Lower lobe of right lung (tissue), 2 donors: ENCODE results near the gene DAGLA. TPM values are rescaled to one million over a fixed set of nuclear protein-coding genes. Genes with fewer than 3 reads are reported as not detected.
A peak's percentile ranks its signal among the peaks of the same experiment; 100 is the strongest.

Experiments
- ATAC-seq, 2 donors: fragments of 200-7000 bp; cut with Tn5 transposase; one replicate each; pipeline ENCODE4 v1.9.1; 2020 to 2022; ENCODE audit warnings: mild to moderate bottlenecking in 2 of 2, moderate library complexity in 2 of 2
- DNase-seq: peaks from one replicate; pipeline ENCODE4 v3.0.0-alpha.2; 2020
- H3K27ac ChIP-seq: fragments of 200-600 bp; one replicate; pipeline ENCODE4 v1.8.0; 2022
- H3K27me3 ChIP-seq: fragments of 200-600 bp; one replicate; pipeline ENCODE4 v1.8.0; 2022; ENCODE audit warnings: low read depth
- H3K36me3 ChIP-seq: fragments of 200-600 bp; one replicate; pipeline ENCODE4 v1.8.0; 2022; ENCODE audit warnings: mild to moderate bottlenecking
- H3K4me1 ChIP-seq: fragments of 200-600 bp; one replicate; pipeline ENCODE4 v1.8.0; 2022
- H3K4me3 ChIP-seq: fragments of 200-600 bp; one replicate; pipeline ENCODE4 v1.8.0; 2022; ENCODE audit warnings: mild to moderate bottlenecking
- H3K9me3 ChIP-seq: fragments of 200-600 bp; one replicate; pipeline ENCODE4 v1.8.0; 2022
- intact Hi-C: fragments of 100-400 bp; cut with DNase I; formaldehyde crosslinking; loops from one replicate; pipeline ENCODE4 v1.11.0; 2022
- total RNA-seq: library from RNA; stranded (reverse); fragmentation: NEBNext Ultra II Directional; extraction: Animal tissue kit (Norgen Biotek cat#: 25700); gene quantifications from one replicate; pipeline ENCODE4 v1.2.1, GENCODE V29; 2021
- TF ChIP-seq, protein P1 (sequence below): fragments of 200-600 bp; IDR thresholded peaks from one replicate; pipeline ENCODE4 v1.8.0; 2022; ENCODE audit warnings: antibody characterized with exemption, mild to moderate bottlenecking
- donor health status: DM: no; HTN: yes; CAD: no; lungs with severe emphysema.

DAGLA gene
- total RNA-seq, 1 donor from 2014 or later = 7.1 TPM

DNA sequence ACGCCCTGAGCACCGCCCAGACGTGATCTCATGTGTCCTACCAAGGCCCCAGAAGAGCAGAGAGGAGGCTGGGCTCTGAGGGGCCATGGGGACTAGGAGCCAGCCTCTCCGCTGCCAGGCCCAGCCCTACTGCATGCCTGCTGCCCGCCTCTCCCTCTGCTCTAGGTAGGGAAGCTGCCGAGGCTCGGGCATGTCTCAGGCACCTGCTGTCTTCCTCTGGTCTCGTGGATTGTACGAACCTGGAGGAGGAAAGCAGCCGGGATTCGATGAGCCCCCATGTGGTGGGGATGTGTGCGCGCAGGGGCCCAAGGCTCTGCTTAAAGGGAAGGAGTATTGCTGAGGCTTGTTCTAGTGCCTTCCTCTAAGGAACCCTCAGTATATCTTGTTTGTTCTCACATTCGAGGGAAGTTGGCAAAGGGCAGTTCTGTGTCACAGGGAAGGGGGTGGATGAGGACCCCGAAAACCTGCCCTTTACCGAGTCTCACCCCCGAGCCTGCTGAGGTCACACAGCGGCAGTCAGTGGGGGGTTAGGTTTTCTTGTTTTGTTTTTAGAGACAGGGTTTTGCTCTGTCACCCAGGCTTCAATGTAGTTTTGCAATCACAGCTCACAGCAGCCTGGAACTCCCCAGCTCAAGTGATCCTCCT, 21.2 kb downstream of the DAGLA start:
- Histone ChIP-seq H3K27me3 (no peaks in the 10 kb centered on the region), H3K27ac (peak overlapping the region; percentile 21), H3K36me3 (no peaks in the 10 kb centered on the region), H3K4me1 (peaks cover 65% of the 10 kb centered on the region), H3K4me3 (no peak overlapping the region), H3K9me3 (no peaks in the 10 kb centered on the region)
- TF ChIP-seq, protein P1, sequence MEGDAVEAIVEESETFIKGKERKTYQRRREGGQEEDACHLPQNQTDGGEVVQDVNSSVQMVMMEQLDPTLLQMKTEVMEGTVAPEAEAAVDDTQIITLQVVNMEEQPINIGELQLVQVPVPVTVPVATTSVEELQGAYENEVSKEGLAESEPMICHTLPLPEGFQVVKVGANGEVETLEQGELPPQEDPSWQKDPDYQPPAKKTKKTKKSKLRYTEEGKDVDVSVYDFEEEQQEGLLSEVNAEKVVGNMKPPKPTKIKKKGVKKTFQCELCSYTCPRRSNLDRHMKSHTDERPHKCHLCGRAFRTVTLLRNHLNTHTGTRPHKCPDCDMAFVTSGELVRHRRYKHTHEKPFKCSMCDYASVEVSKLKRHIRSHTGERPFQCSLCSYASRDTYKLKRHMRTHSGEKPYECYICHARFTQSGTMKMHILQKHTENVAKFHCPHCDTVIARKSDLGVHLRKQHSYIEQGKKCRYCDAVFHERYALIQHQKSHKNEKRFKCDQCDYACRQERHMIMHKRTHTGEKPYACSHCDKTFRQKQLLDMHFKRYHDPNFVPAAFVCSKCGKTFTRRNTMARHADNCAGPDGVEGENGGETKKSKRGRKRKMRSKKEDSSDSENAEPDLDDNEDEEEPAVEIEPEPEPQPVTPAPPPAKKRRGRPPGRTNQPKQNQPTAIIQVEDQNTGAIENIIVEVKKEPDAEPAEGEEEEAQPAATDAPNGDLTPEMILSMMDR = peak; percentile 20
- DNase-seq (no peak), ATAC-seq (peak; percentile 4 to 20)
- intact Hi-C loops = no loop called here

DNA sequence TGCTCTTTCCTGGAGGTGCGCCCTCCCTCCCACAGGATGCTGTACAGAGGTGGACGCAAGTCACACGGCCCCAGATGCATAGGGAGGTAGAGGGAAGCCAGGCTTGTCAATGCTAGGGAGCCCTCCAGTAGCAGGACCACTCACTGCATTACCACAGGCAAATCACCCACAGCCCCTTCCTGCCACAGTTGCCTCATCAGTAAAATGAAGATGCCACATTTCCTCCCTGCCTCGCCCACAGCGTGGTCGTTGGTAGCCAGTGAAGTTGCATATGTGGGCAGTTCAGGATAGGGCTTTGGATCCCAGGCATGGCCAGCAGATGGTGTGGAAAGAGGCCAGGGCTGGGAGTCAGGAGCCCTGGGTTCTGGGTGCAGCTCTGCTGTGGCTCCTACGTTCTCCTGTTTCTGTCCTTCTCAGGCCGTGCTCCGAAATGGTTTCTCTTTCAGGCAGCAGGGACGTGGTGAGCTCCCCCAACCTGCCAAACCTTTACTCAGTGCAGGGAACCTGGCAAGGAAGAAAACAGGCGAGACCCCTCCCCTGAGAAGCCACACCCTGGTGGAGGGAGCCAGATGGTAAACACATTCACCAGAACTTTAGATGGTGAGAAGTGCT, 22.6 kb downstream of the DAGLA start:
- Histone ChIP-seq H3K4me3 (no peak overlapping the region), H3K36me3 (no peaks in the 10 kb centered on the region), H3K27me3 (no peaks in the 10 kb centered on the region), H3K4me1 (peaks cover 51% of the 10 kb centered on the region), H3K27ac (no peak overlapping the region), H3K9me3 (no peaks in the 10 kb centered on the region)
- ATAC-seq (no peak), DNase-seq (no peak)
- intact Hi-C loops = no loop called here
- TF ChIP-seq, protein P1 = no peak

DNA sequence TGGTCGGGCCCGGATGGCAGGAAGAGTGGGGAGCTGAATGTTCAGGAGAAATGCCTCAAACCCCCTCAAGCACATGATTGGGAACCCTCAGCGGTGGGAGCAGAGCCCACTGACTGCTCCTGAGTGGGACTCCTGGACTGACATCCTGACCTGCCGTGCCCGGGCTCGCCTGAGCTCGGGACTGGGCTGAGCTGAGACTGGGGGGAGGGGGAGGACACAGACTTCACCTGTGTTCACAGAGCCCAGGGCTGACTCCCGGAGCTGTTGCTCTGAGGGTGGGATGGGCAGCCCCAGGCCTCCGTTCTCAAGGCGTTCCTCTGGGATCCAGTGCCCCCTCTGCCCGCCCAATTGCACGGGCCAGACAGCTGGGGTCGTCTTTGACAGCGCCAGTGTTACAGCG, 24.6 kb downstream of the DAGLA start:
- DNase-seq (no peak), ATAC-seq (no peak)
- H3K27ac ChIP-seq = no peak overlapping the region

DNA sequence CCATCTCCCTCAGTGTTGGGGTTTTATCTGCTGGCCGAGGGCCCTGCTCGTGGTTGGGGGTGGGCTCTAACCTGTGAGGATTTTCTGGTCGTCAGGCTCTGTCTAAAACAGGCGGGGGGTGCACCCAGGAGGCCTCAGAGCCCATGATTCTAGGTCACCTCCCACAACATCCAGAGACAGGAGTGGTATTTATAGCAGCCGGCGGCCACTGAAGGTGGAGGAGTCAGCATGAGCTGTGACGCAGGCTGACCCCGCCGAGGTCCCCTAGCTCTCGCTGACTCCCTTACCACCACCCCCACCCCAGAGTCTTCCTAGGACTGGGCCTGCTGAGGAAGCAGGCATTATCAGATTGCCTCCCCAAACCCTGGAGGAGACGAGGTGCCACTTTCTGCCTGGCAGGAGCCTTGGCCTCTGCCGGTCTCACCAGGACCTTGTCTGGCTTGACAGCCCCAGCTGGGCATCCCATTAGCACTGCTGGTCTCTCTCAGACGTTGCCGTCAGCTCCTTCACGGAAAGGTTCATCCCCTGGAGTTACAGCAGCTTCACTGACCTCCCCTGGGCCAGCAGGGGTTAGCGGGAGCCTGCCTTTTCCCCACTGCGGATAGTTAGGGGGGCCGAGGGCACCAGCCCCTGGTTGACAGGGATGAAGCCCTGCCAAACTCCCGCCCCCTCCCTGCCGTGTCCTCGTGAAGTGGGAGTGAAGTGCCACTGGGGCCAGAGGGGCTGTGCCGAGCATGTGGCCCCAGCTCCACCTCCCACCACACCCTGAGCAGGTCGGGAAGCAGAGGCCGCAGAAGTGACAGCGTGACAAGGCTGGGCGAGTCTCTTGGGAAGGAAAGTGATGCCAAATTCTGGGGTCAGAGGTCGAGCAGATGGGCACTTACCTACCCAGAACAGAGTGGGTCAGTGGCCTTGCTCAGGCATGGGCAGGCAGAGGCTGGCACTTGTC, 26.5 kb downstream of the DAGLA start:
- intact Hi-C loops = no loop called here
- no peaks in the 10 kb centered on the region for H3K36me3 ChIP-seq

More for the DNA sequence above, 24.6 kb downstream of the DAGLA start:
- H3K9me3 ChIP-seq = no peaks in the 10 kb centered on the region
- no peaks in the 10 kb centered on the region for H3K27me3 ChIP-seq
- intact Hi-C loops = no loop called here
- H3K4me3 ChIP-seq = no peak overlapping the region
- H3K4me1 ChIP-seq = peaks cover 30% of the 10 kb centered on the region
- no peaks in the 10 kb centered on the region for H3K36me3 ChIP-seq
- TF ChIP-seq, protein P1 = no peak

DNA sequence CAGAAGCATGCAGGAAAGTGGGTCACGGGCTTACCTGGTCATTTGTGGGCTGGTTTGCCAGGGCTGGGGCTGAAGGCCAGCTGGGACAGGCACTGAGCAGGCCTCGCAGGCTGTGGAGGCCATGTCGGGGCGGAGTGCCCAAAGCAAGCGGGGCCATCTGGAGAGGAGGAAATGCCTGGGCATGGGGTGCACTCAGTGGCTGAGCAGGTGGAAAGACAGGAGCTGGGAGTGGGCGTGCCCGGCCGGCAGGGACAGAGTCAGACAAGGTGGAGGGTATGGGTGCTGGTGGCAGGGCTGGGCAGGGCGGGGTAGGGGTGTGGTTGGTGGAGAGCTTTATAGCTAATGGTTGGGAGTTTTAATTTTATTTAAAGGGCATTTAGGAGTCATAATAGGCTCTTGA, 27.4 kb downstream of the DAGLA start:
- peak in 1 of 2 donors; percentile 14 for ATAC-seq
- intact Hi-C loops = no loop called here

More for the DNA sequence above, 26.5 kb downstream of the DAGLA start:
- no peak overlapping the region for H3K4me3 ChIP-seq
- H3K27ac ChIP-seq = no peak overlapping the region
- DNase-seq (no peak), ATAC-seq (no peak)
- TF ChIP-seq, protein P1 = no peak
- H3K9me3 ChIP-seq = no peaks in the 10 kb centered on the region
- H3K27me3 ChIP-seq = no peaks in the 10 kb centered on the region
- peaks cover 11% of the 10 kb centered on the region for H3K4me1 ChIP-seq

More for the DNA sequence above, 27.4 kb downstream of the DAGLA start:
- no peaks in the 10 kb centered on the region for H3K27me3 ChIP-seq
- no peaks in the 10 kb centered on the region for H3K36me3 ChIP-seq
- H3K9me3 ChIP-seq = no peaks in the 10 kb centered on the region
- H3K27ac ChIP-seq = no peak overlapping the region
- TF ChIP-seq, protein P1 = no peak
- H3K4me1 ChIP-seq = peaks cover 3% of the 10 kb centered on the region
- no peak overlapping the region for H3K4me3 ChIP-seq
- no peak for DNase-seq
